Stimulated activated CD4-positive, alpha-beta T cell treated with anti-CD3 and anti-CD28 coated beads, Interleukin-4, amount 100 ng/mL, for 48 hours (primary cell): ENCODE data around the gene RP2.

ENCODE experiments used
- DNase-seq, 2 donors: peaks; one replicate each; pipeline ENCODE4 v3.0.0-alpha.2; 2020; ENCODE audit warnings: low read depth in 2 of 2

RP2 gene

DNA sequence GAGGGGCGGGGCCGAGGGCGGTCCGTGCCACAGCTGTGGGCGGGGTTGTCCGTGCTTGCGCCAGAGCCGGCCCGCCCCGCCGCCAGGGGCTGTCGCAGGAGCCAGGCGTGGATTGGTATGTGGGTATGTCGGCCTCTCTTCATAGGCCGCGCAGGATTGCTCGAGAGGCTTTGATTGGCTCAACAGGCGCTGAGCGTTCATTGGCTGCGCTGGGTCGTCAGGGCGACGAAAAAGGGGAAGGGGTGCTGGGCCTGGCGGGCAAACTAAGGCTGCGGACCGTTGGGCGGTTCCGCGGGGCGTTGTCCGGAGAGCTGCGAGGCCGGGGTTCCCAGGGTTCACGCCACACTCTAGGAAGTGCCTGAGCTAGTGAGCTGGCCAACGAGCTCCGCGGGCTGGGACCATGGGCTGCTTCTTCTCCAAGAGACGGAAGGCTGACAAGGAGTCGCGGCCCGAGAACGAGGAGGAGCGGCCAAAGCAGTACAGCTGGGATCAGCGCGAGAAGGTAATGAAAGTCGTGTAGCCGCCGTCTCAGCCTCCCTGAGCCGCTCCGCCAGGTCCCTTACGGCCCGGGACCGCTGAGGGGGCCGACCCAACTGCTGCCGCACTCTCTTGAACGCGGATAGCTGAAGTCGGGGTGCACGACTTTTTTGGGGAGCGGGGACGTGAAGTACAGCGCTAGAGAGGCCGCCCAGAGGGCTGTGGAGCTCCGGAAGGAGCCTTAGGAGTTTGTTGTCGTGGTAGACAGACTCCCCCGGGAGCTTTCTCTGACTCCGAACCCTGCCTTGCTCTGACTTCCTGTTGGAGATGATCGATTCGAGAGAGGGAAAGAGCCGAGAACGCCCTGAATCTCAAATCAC, at the start of gene RP2:
TSS of gene RP2 (plus strand) at position 343 of the 857 bp plus-strand sequence. CDS start at position 401, 58 bp downstream.
- peak; percentile 77 to 78 for DNase-seq

DNA sequence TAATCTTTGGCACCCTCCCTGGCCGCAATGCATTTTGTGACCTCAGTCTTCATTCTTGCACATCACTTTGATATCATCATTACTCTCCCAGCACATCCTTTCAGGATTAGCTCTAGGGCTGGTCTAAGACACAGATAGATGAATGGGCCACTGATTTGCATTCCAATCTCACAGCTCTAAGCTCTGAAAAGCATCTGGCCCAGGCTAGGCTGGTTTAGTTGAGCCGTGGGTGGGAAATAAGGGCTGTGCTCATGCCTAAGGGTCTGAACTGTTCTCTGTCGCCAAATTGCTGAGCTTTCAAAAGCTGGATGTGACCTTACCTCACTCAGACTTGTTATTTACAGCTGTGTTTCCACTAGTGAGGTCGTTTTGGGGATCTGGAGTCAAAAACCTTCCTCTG, 47.9 kb upstream of the RP2 start:
- DNase-seq = no peak

- no peak for DNase-seq
Measured at GRCh38 chrX:46791927-46792809, 44.7 kb upstream of the RP2 start.

DNA sequence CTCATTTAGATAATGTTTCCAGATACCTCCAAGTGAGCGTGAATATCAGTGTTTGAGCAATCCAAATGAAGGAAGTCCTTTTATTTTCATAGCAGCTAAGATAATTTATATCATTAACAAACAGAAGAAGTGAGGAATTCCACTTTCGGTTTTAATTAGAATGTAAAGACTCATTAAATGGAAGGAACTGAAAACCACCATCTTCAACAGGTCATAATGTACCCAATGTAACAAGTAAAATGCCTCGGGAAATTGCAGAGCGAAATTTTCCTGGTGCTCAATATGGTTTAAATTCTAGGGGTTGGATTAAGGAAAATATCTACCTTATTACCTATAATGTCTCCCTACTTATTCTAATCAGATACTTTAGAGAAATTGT, 44.0 kb upstream of the RP2 start:
- no peak for DNase-seq

GRCh38 chrX:46793386-46794143, 43.3 kb upstream of the RP2 start:
- DNase-seq = no peak

GRCh38 chrX:46796574-46797191, 40.2 kb upstream of the RP2 start:
- DNase-seq = peak; percentile 54 to 68

GRCh38 chrX:46803140-46803539, 33.7 kb upstream of the RP2 start:
- no peak for DNase-seq

DNA sequence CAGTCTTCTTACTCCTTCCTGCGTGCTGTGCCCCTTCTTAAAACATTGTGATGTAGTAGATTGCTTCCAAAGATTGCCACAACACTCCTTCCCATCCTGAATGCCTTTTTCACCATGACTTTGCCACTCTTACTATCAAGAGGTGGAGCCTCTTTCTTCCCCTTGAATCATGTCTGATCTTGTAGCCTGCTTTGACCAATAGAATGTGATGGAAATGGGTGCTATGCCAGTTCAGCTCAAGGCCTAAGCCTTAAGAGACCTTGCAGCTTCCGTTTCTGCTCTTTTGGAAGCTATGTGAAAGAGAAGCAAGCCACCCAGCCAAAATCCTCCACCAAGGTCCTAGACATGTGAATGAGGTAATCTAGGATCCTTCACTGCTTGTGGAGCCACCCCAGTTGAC, 31.6 kb upstream of the RP2 start:
- no peak for DNase-seq

GRCh38 chrX:46811121-46811520, 25.7 kb upstream of the RP2 start:
- no peak for DNase-seq

DNA sequence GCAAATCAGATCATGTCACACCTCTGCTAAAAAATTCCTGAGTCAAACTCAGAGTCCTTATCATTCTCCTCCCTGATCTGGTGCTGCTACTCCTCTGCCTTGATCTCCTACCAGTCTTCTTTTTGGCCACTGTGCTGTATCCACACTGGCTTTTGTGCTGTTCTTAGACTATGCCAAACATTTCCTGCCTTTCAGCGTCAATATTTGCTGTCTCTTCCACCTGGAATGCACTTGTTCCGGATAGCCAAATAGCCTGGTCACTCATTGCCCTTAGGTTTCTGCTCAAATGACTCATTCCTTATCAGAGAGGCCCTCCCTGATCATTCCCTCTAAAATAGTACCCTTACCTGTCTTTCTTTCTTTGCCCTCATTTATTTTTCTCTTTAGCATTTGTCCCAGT, 24.4 kb upstream of the RP2 start:
- no peak for DNase-seq

DNA sequence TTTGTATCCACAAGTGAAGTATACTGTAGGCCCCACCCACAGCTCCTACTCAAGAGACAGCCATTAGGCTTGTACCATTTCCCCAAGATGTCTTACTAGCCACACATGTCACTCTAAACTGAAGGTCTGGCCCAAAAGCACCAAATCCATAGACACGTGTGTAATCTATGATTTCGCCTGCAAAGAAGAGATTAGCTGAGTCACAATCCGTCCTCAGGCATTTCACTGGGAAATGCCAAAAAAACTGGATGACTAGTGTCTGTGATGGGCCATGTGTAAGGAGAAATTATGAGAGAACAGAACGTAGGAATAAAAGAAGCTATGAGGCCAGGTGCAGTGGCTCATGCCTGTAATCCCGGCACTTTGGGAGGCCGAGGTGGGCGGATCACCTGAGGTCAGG, 21.9 kb upstream of the RP2 start:
- no peak for DNase-seq

DNA sequence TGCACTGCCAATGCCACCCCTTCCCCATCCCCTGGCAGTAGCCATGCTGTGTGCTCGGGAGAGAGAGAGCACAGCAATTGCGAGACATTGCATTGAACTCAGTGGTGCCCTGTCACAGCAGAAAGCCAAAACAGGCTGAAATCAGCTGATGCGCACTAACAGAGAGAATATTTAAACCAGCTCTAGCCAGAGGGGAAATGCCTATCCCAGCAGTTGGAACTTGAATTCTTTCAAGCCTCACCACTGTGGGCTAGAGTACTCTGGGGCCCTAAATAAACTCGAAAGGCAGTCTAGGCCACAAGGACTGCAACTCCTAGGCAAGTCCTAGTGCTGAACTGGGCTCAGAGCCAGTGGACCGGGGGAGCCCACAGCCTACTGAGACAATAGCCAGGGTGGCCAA, 17.7 kb upstream of the RP2 start:
- no peak for DNase-seq

GRCh38 chrX:46820391-46821100, 16.3 kb upstream of the RP2 start:
- no peak for DNase-seq

DNA sequence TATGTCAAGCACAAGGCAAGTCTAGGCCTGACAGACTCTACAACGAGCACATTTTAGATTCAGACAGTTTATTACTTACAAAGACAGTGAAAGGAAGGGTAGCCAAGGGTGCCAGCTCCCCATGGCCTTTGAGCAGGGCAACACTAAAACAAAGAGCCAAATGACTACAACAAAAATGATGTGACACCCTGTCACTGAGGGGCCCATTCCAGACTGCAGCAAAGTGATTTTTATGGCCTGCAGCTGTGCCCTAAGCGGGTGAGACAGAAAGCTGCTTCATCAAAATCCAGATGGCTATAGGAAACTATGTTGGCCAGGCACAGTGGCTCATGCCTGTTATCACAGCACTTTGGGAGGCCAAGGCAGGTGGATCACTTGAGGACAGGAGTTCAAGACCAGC, 13.4 kb upstream of the RP2 start:
- no peak for DNase-seq

DNA sequence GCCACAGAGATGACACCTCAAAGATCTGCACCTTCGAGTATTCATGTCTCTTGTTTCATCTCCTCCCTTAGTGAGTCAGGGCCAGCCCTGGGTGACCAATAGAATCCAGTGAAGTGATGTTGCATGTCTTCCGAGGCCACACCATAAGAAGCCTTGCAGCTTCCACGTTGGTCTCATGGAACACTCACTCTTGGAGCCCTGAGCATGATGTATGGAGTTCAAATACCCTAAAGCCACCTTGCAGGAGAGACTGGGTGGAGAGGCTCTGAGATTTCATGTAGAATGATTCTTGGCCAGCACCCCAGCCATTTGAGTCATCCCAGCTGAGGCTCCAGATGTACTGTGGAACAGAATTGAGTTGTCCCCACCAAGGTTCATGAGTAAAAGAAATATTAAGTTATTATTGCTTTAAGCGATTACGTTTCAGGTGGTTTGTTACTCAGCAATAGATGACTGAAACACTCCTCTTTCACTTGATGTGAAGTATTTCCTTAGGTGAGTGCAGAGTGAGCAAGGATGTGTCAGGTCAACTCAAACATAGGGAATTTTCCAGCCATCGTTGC, 5.0 kb upstream of the RP2 start:
- no peak for DNase-seq

GRCh38 chrX:46837558-46838485, 979 bp downstream of the RP2 start:
- no peak for DNase-seq

DNA sequence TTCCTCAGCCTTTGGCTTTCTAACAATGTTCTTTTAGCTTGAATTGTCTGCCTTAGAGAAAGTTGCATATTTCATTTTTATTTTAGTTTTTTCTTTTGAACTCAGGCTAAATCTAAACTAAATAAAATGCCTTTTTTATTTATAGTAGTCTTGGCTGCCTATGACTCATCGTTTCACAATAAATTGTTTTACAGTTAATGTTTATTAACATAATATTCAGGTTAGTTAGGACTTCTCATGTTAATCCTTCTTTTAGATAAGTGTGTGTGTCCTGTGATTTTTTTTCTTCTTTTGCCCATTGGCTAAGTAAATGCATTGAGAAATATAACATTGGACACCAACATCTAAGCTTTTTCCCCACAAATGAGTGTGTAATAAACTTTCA, 1.6 kb downstream of the RP2 start:
- DNase-seq = no peak

- no peak for DNase-seq
Measured at GRCh38 chrX:46838974-46839480, 2.2 kb downstream of the RP2 start.

- DNase-seq = no peak
Measured at GRCh38 chrX:46840946-46841345, 4.1 kb downstream of the RP2 start.
